Activated naive CD4-positive, alpha-beta T cell treated with anti-CD3 and anti-CD28 coated beads, Interleukin-2, amount 50 U/mL, for 24 hours (primary cell): ENCODE data around the gene AMBN.

Experiments
- H3K27ac Mint-ChIP-seq: one replicate; pipeline ENCODE4 v1.8.0; 2021; ENCODE audit warnings: mild to moderate bottlenecking, mixed read lengths
- H3K27me3 Mint-ChIP-seq: one replicate; pipeline ENCODE4 v1.8.0; 2021; ENCODE audit warnings: mixed read lengths
- H3K36me3 Mint-ChIP-seq: one replicate; pipeline ENCODE4 v1.8.0; 2021; ENCODE audit warnings: mixed read lengths
- H3K4me1 Mint-ChIP-seq: one replicate; pipeline ENCODE4 v1.8.0; 2021; ENCODE audit warnings: mixed read lengths
- H3K4me3 Mint-ChIP-seq: one replicate; pipeline ENCODE4 v1.8.0; 2021; ENCODE audit warnings: mild to moderate bottlenecking, mixed read lengths
- H3K9me3 Mint-ChIP-seq: one replicate; pipeline ENCODE4 v1.8.0; 2021; ENCODE audit warnings: mixed read lengths

The AMBN gene, protein sequence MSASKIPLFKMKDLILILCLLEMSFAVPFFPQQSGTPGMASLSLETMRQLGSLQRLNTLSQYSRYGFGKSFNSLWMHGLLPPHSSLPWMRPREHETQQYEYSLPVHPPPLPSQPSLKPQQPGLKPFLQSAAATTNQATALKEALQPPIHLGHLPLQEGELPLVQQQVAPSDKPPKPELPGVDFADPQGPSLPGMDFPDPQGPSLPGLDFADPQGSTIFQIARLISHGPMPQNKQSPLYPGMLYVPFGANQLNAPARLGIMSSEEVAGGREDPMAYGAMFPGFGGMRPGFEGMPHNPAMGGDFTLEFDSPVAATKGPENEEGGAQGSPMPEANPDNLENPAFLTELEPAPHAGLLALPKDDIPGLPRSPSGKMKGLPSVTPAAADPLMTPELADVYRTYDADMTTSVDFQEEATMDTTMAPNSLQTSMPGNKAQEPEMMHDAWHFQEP

DNA sequence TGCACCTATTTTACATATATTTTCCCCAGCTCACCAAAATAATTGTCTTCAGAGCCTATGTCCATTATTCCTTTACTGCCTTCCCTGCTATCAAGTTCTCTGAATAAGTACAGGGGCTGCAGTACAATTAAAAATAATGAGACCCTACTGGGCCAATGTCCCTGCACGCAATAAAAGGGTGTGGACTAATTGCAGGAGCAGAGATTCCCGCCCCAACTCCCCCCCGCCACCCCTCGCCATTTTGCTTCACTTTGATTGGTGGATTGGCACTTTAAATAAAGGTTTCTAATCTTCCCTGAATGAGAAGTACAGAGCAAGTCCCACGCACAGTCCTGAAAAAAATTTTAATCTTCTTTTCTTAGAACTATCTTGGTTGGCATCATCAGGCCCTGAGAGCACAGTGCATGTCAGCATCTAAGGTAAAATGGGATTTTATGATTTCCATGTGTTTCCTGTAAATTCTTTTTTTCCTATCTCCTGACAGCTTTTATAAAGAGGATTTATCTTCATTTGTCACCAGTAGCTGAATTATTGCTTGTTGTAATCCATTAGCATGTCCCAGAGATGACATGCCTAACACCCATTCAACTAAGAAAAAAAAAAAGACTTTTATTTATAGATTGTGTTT is at the start of gene AMBN:
AMBN (plus strand) TSS at position 302 of the 628 bp plus-strand sequence; CDS start at position 405, 103 bp downstream.
- Mint-ChIP-seq H3K4me3 (no peak within 1 kb of the TSS), H3K27ac (no peak within 1 kb of the TSS), H3K9me3 (no peaks in the 10 kb centered on the region), H3K27me3 (peaks cover 2% of the 10 kb centered on the region), H3K36me3 (no peaks in the 10 kb centered on the region), H3K4me1 (no peaks in the 10 kb centered on the region)

GRCh38 chr4:70544279-70544868 is 47.7 kb upstream of the AMBN start:
- Mint-ChIP-seq H3K4me3 (no peak overlapping the region), H3K27me3 (peaks cover 19% of the 10 kb centered on the region), H3K4me1 (no peaks in the 10 kb centered on the region), H3K9me3 (no peaks in the 10 kb centered on the region), H3K36me3 (no peaks in the 10 kb centered on the region), H3K27ac (no peak overlapping the region)

GRCh38 chr4:70556856-70557255 is 35.2 kb upstream of the AMBN start:
- Mint-ChIP-seq H3K4me1 (peaks cover 11% of the 10 kb centered on the region), H3K9me3 (no peaks in the 10 kb centered on the region), H3K27me3 (no peaks in the 10 kb centered on the region), H3K4me3 (no peak overlapping the region), H3K27ac (no peak overlapping the region), H3K36me3 (no peaks in the 10 kb centered on the region)

DNA sequence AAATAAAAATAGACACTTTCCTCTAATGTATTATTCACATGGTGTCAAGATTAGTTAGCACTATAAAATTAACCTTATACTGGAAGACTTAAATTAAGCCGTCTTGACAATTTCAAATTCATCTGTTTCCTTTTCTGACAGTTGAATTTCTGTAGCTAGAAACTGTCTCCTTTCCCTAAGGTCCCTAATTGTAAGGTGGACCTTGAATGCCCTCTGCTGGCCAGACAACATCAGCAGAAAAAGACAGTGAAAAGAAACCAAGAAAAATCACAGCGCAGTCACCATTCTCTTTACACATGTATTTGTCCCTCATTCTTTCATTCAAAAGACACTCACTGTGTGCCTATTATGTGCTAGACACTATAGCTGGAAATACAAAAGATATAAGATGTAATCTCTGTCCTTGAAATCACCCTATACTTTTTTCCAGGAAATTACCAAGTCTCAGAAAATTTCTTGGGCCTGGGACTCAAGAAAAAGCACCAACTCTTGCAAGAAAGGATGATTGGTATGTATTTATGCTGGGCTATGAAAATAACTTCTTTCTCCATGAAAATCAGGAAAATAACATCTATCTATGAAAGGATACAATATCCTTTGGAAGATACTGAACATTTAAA is 32.7 kb upstream of the AMBN start:
- H3K4me1 Mint-ChIP-seq, result peaks cover 11% of the 10 kb centered on the region
- no peaks in the 10 kb centered on the region for H3K36me3 Mint-ChIP-seq
- no peak overlapping the region for H3K4me3 Mint-ChIP-seq
- no peak overlapping the region for H3K27ac Mint-ChIP-seq
- H3K27me3 Mint-ChIP-seq, result no peaks in the 10 kb centered on the region
- H3K9me3 Mint-ChIP-seq, result no peaks in the 10 kb centered on the region

- Mint-ChIP-seq H3K36me3 (no peaks in the 10 kb centered on the region), H3K9me3 (no peaks in the 10 kb centered on the region), H3K27ac (no peak overlapping the region), H3K27me3 (no peaks in the 10 kb centered on the region), H3K4me3 (no peak overlapping the region), H3K4me1 (peaks cover 11% of the 10 kb centered on the region)
These were observed 32.1 kb upstream of the AMBN start for GRCh38 chr4:70559924-70560323.

DNA sequence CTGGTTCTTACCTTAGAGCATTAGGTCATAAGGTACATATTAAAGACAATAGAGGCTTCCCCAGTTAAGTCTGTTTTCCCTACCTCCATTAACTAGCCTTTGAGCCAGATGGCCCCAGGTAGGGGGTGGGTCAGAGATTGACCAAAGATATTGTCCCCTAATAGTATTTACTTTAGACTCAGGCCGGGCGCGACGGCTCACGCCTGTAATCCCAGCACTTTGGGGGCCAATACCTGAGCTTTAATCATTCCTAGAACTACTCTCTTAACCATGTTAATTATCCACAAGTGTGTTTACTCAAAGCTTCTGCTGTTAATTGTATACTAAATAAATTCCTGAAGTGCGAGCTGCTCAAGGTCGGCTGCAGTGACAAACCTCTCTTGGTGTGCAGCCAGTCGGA is 28.0 kb upstream of the AMBN start:
- Mint-ChIP-seq H3K27ac (no peak overlapping the region), H3K36me3 (no peaks in the 10 kb centered on the region), H3K27me3 (no peaks in the 10 kb centered on the region), H3K9me3 (no peaks in the 10 kb centered on the region), H3K4me1 (peaks cover 5% of the 10 kb centered on the region), H3K4me3 (no peak overlapping the region)

GRCh38 chr4:70570796-70571195 is 21.3 kb upstream of the AMBN start:
- Mint-ChIP-seq H3K27me3 (peaks cover 2% of the 10 kb centered on the region), H3K4me1 (no peaks in the 10 kb centered on the region), H3K36me3 (no peaks in the 10 kb centered on the region), H3K4me3 (no peak overlapping the region), H3K27ac (no peak overlapping the region), H3K9me3 (no peaks in the 10 kb centered on the region)

DNA sequence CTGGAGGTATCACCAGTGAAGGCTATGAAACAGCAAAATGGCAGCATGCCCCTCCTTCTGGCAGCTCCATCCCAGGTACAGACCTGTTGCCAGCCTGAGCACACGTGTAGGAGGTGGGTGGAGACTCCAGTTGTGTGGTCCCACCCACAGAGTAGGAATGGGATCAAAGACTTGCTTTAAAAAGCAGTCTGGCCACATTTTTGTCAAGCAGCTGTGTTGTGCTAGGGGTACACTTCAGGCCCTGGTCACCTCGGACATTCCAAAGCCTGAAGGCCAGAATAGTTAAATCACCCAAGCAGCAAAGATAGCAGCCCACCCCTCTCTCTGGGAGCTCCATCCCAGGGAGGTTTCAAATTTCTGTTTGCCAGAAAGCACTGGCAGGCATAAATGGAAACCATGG is 20.3 kb upstream of the AMBN start:
- Mint-ChIP-seq H3K27me3 (peaks cover 5% of the 10 kb centered on the region), H3K4me1 (no peaks in the 10 kb centered on the region), H3K9me3 (no peaks in the 10 kb centered on the region), H3K36me3 (no peaks in the 10 kb centered on the region), H3K4me3 (no peak overlapping the region), H3K27ac (no peak overlapping the region)

DNA sequence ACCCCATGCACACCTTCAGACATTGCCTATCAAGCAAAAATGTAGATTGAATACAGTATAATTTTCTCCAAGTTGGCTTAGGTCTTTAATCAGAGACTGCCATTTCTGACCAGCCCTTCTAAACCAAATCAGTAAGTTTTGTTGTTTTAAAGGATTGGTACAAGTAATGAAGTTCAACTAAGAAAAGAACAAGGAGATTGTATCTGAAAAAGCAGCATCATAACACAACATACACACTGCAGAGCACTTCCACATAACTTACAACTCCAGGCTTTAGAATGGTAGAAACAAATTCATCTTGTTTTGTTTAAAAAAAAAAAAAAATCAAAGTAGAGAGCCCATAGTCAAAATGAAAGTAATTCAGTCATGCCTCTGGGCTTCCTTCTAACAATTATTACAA is 16.1 kb upstream of the AMBN start:
- no peak overlapping the region for H3K27ac Mint-ChIP-seq
- no peak overlapping the region for H3K4me3 Mint-ChIP-seq
- peaks cover 5% of the 10 kb centered on the region for H3K9me3 Mint-ChIP-seq
- H3K4me1 Mint-ChIP-seq, result no peaks in the 10 kb centered on the region
- H3K27me3 Mint-ChIP-seq, result peaks cover 5% of the 10 kb centered on the region
- H3K36me3 Mint-ChIP-seq, result no peaks in the 10 kb centered on the region

- Mint-ChIP-seq H3K27me3 (peaks cover 5% of the 10 kb centered on the region), H3K4me1 (no peaks in the 10 kb centered on the region), H3K36me3 (no peaks in the 10 kb centered on the region), H3K9me3 (peaks cover 5% of the 10 kb centered on the region), H3K27ac (no peak overlapping the region), H3K4me3 (no peak overlapping the region)
These were observed 14.7 kb upstream of the AMBN start for GRCh38 chr4:70577220-70577927.

GRCh38 chr4:70581980-70582379 is 10.1 kb upstream of the AMBN start:
- no peaks in the 10 kb centered on the region for H3K36me3 Mint-ChIP-seq
- no peak overlapping the region for H3K4me3 Mint-ChIP-seq
- H3K27ac Mint-ChIP-seq, result no peak overlapping the region
- peaks cover 2% of the 10 kb centered on the region for H3K27me3 Mint-ChIP-seq
- H3K9me3 Mint-ChIP-seq, result peaks cover 5% of the 10 kb centered on the region
- H3K4me1 Mint-ChIP-seq, result no peaks in the 10 kb centered on the region

- Mint-ChIP-seq H3K4me1 (no peaks in the 10 kb centered on the region), H3K9me3 (no peaks in the 10 kb centered on the region), H3K27ac (no peak overlapping the region), H3K27me3 (peaks cover 2% of the 10 kb centered on the region), H3K4me3 (no peak overlapping the region), H3K36me3 (no peaks in the 10 kb centered on the region)
These were observed 7.9 kb upstream of the AMBN start for GRCh38 chr4:70583952-70584834.

DNA sequence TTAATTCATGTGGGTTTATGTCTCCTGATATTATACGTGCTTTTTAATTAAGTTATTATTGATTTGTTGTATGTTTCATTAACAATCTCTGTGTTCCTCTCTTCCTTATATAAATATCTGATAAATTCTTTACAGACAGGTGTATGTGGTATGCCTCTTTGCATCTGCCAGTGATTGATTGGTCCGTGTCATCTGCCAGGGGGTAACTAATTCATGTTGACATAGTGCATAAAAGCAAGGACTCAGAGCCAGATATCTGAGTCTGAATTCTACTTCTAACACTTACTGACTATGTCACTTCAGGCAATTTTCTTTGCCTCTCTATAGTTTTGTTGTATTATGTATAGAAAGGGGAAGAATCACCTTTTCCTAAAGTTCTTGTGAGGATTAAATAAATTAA is 5.2 kb upstream of the AMBN start:
- peaks cover 2% of the 10 kb centered on the region for H3K27me3 Mint-ChIP-seq
- H3K9me3 Mint-ChIP-seq, result no peaks in the 10 kb centered on the region
- H3K4me3 Mint-ChIP-seq, result no peak overlapping the region
- no peaks in the 10 kb centered on the region for H3K4me1 Mint-ChIP-seq
- no peak overlapping the region for H3K27ac Mint-ChIP-seq
- H3K36me3 Mint-ChIP-seq, result no peaks in the 10 kb centered on the region

DNA sequence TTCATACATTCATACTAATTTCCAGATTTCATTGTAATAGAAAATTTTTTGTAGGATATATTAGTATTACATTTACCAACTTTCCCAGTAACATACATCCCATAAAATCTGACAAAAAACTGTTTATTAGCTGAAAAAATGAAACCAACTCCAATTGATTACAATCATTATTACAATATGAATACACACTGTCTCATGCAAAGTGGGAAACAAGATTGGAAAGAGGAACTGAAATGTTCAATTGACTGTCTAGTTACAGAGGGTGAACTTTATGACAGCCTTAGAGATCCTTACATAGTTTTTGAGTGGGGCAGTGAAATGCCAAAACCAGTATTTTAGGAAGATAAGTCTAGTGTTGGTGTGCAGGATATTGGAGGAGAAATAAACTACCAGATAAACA is 2.3 kb upstream of the AMBN start:
- Mint-ChIP-seq H3K36me3 (no peaks in the 10 kb centered on the region), H3K27me3 (peaks cover 2% of the 10 kb centered on the region), H3K4me3 (no peak overlapping the region), H3K4me1 (no peaks in the 10 kb centered on the region), H3K27ac (no peak overlapping the region), H3K9me3 (no peaks in the 10 kb centered on the region)

DNA sequence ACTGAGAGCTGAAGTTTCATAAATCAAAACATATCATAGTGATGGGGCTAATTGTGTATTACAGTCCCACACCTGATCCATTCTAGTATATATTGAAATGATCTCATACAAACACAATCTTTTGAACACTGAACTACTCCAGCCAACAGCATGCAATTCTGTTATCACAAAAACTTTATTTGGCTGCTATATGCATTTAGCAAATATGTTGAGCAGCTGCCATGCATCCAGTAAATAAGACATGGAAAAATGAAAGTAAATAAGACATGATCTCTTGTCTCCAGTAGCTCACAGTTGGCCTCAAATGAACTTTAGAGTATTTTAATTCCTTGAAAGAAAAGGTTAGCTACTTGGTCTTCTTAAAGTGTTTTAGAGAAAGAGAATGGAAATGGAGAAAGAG is 2.1 kb downstream of the AMBN start:
- no peaks in the 10 kb centered on the region for H3K36me3 Mint-ChIP-seq

More for the DNA sequence above, 2.1 kb downstream of the AMBN start:
- Mint-ChIP-seq H3K4me1 (no peaks in the 10 kb centered on the region), H3K27me3 (peaks cover 4% of the 10 kb centered on the region), H3K9me3 (no peaks in the 10 kb centered on the region), H3K27ac (no peak overlapping the region), H3K4me3 (no peak overlapping the region)
